ENCODE data around the gene FKBP1B. TPM values are rescaled to one million over a fixed set of nuclear protein-coding genes. Genes with fewer than 3 reads are reported as not detected.

The FKBP1B gene
- total RNA-seq, 1 experiment from 2014 or later = 3.7 TPM

DNA sequence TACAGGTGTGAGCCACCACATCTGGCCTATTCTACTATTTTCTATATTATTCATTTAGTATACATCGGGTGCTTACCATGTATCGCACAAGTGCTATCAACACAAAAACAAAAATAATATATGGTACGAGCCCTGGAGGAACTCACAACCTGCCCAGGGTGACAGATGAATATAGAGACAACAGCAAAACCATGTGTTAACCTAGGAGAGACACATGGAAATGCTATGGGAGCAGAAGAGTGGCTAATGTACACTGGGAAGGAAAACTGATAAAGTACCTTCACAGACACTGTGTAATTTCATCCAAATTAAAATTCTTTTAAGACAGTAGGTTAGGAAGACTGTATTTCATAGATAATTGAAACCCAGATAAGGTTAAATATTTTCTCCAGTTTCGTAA, 22.7 kb downstream of the FKBP1B start:
- DNase-seq (ENCODE audit: low spot score) = no peak
- peaks cover 7% of the 10 kb centered on the region for H3K4me1 ChIP-seq (ENCODE audit: insufficient read depth, low read length, poor library complexity, severe bottlenecking)
- TF ChIP-seq, protein P1, sequence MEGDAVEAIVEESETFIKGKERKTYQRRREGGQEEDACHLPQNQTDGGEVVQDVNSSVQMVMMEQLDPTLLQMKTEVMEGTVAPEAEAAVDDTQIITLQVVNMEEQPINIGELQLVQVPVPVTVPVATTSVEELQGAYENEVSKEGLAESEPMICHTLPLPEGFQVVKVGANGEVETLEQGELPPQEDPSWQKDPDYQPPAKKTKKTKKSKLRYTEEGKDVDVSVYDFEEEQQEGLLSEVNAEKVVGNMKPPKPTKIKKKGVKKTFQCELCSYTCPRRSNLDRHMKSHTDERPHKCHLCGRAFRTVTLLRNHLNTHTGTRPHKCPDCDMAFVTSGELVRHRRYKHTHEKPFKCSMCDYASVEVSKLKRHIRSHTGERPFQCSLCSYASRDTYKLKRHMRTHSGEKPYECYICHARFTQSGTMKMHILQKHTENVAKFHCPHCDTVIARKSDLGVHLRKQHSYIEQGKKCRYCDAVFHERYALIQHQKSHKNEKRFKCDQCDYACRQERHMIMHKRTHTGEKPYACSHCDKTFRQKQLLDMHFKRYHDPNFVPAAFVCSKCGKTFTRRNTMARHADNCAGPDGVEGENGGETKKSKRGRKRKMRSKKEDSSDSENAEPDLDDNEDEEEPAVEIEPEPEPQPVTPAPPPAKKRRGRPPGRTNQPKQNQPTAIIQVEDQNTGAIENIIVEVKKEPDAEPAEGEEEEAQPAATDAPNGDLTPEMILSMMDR (conservative IDR thresholded peaks at IDR 0.05; ENCODE audit: low read depth, low read length) = no peak
- no peak for TF ChIP-seq EZH2 (IDR thresholded peaks at IDR 0.05; ENCODE audit: borderline replicate concordance, low read depth, low read length, poor library complexity, severe bottlenecking)
- H3K36me3 ChIP-seq (ENCODE audit: insufficient read depth, low read length, poor library complexity, severe bottlenecking) = peaks cover 32% of the 10 kb centered on the region
- POLR2A ChIA-PET (ENCODE audit: low non-redundant PET) = no interaction called here
- CTCF ChIA-PET = no interaction called here
- H3K27me3 ChIP-seq (replicated peaks; ENCODE audit: insufficient read depth, low read depth, low read length, poor library complexity) = no peaks in the 10 kb centered on the region
- H3K9me3 ChIP-seq (ENCODE audit: low read depth, low read length, poor library complexity, severe bottlenecking) = no peaks in the 10 kb centered on the region
- intact Hi-C loops (cut with micrococcal nuclease; ENCODE audit: unreplicated experiment) = no loop called here
- BruUV-seq (replicated peaks) = no TSS peak
- no peak overlapping the region for H3K4me3 ChIP-seq (ENCODE audit: low read depth, low read length, poor library complexity, severe bottlenecking)
- no peak overlapping the region for H3K27ac ChIP-seq (ENCODE audit: low read depth, low read length, poor library complexity, severe bottlenecking)

DNA sequence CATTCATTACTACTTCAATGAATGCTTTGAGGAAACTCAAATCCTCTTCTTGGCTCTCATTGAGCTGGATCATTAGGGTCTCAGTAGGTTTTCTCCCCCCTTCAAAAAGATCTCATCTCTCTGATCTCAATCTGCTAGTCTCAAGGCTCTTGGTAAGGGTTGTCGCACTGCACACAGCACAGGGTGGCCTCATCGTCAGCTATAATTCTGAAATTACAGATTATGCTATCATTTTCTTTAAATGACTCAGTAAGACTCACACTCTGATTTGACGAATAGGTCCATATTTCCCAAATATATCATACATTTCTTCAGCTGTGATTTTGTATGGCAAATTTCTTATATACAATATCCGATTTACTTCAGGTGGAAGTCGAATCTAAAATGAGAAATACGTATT, 24.3 kb downstream of the FKBP1B start:
- H3K27me3 ChIP-seq (replicated peaks; ENCODE audit: insufficient read depth, low read depth, low read length, poor library complexity) = no peaks in the 10 kb centered on the region
- POLR2A ChIA-PET (ENCODE audit: low non-redundant PET) = no interaction called here
- H3K9me3 ChIP-seq (ENCODE audit: low read depth, low read length, poor library complexity, severe bottlenecking) = no peaks in the 10 kb centered on the region
- peaks cover 7% of the 10 kb centered on the region for H3K4me1 ChIP-seq (ENCODE audit: insufficient read depth, low read length, poor library complexity, severe bottlenecking)
- no peak overlapping the region for H3K27ac ChIP-seq (ENCODE audit: low read depth, low read length, poor library complexity, severe bottlenecking)
- BruUV-seq (replicated peaks) = no TSS peak
- TF ChIP-seq EZH2 (IDR thresholded peaks at IDR 0.05; ENCODE audit: borderline replicate concordance, low read depth, low read length, poor library complexity, severe bottlenecking) = no peak
- TF ChIP-seq, protein P1 (conservative IDR thresholded peaks at IDR 0.05; ENCODE audit: low read depth, low read length) = no peak
- peaks cover 21% of the 10 kb centered on the region for H3K36me3 ChIP-seq (ENCODE audit: insufficient read depth, low read length, poor library complexity, severe bottlenecking)
- intact Hi-C loops (cut with micrococcal nuclease; ENCODE audit: unreplicated experiment) = no loop called here
- H3K4me3 ChIP-seq (ENCODE audit: low read depth, low read length, poor library complexity, severe bottlenecking) = no peak overlapping the region
- no peak for DNase-seq (ENCODE audit: low spot score)
- CTCF ChIA-PET = no interaction called here

DNA sequence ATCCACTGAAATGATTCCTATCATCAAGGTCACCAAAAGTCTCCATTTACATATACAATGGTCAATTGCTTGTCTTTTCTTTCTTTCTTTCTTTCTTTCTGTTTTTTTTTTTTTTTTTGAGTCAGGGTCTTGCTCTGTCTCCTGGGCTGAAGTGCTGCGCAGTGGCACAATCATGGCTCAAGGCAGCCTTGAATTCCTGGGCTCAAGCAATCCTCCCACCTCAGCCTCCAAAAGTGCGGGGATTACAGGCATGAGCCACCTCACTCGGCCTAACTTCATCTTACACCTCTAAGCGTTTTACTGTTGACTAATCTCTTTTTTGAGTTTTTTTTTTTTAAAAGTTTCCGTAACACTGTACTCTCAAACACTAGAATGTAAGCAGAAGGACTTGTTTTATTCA, 25.7 kb downstream of the FKBP1B start:
- no TSS peak for BruUV-seq (replicated peaks)
- TF ChIP-seq, protein P1 (conservative IDR thresholded peaks at IDR 0.05; ENCODE audit: low read depth, low read length) = no peak
- no peak for TF ChIP-seq EZH2 (IDR thresholded peaks at IDR 0.05; ENCODE audit: borderline replicate concordance, low read depth, low read length, poor library complexity, severe bottlenecking)
- ChIA-PET POLR2A (ENCODE audit: low non-redundant PET) (no interaction called here), CTCF (no interaction called here)
- H3K9me3 ChIP-seq (ENCODE audit: low read depth, low read length, poor library complexity, severe bottlenecking) = no peaks in the 10 kb centered on the region
- H3K4me1 ChIP-seq (ENCODE audit: insufficient read depth, low read length, poor library complexity, severe bottlenecking) = peaks cover 7% of the 10 kb centered on the region
- H3K4me3 ChIP-seq (ENCODE audit: low read depth, low read length, poor library complexity, severe bottlenecking) = peak overlapping the region; percentile 82
- peak overlapping the region; percentile 67 for H3K27ac ChIP-seq (ENCODE audit: low read depth, low read length, poor library complexity, severe bottlenecking)
- intact Hi-C loops (cut with micrococcal nuclease; ENCODE audit: unreplicated experiment) = loop anchor here (5.0 kb wide), 1 partner anchor 253 kb away; no protein-coding TSS in a partner anchor
- no peaks in the 10 kb centered on the region for H3K27me3 ChIP-seq (replicated peaks; ENCODE audit: insufficient read depth, low read depth, low read length, poor library complexity)
- H3K36me3 ChIP-seq (ENCODE audit: insufficient read depth, low read length, poor library complexity, severe bottlenecking) = peaks cover 21% of the 10 kb centered on the region
- no peak for DNase-seq (ENCODE audit: low spot score)

Measured in A673 (cell line).